ENCODE results near the gene BCAM.

The BCAM gene

DNA sequence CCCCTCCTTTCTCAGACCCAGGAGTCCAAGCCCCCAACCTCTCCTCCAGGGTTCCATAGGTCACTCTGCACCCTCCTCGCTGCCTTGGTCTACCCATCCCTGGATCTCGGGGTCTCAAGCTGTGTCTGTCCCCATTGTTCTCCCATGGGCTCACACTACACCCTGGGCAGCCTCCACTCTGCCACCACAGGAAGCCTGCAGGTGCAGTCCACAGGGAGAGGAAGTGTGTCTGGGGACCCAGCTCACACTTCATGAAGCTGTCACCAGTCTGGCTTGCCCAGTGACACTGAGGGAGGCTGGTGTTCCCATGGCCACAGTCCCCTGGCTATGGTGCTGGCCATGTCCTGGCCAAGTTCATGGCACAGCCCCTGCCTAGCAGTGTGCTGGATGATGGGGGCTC, 42.5 kb downstream of the BCAM start:
- H3K4me3 ChIP-seq (ENCODE audit: low read depth in 1 of 2, low read length in 2 of 2) = no peak overlapping the region
- no peak overlapping the region for H3K9ac ChIP-seq (ENCODE audit: low read depth, low read length)
- no peaks in the 10 kb centered on the region for H3K9me3 ChIP-seq (ENCODE audit: insufficient read depth, low read length, severe bottlenecking)
- no peak overlapping the region for H3K27ac ChIP-seq (ENCODE audit: low read length)
- H2AFZ ChIP-seq (ENCODE audit: low read depth, low read length) = no peak overlapping the region
- no peaks in the 10 kb centered on the region for H3K79me2 ChIP-seq (ENCODE audit: insufficient read depth, low read length)
- no peaks in the 10 kb centered on the region for H3K27me3 ChIP-seq (ENCODE audit: insufficient read depth, low read length, poor library complexity)
- TF ChIP-seq EZH2 (IDR thresholded peaks at IDR 0.05; ENCODE audit: borderline replicate concordance, low read depth, low read length, severe bottlenecking) = no peak
- TF ChIP-seq, protein P1, sequence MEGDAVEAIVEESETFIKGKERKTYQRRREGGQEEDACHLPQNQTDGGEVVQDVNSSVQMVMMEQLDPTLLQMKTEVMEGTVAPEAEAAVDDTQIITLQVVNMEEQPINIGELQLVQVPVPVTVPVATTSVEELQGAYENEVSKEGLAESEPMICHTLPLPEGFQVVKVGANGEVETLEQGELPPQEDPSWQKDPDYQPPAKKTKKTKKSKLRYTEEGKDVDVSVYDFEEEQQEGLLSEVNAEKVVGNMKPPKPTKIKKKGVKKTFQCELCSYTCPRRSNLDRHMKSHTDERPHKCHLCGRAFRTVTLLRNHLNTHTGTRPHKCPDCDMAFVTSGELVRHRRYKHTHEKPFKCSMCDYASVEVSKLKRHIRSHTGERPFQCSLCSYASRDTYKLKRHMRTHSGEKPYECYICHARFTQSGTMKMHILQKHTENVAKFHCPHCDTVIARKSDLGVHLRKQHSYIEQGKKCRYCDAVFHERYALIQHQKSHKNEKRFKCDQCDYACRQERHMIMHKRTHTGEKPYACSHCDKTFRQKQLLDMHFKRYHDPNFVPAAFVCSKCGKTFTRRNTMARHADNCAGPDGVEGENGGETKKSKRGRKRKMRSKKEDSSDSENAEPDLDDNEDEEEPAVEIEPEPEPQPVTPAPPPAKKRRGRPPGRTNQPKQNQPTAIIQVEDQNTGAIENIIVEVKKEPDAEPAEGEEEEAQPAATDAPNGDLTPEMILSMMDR (IDR thresholded peaks at IDR 0.05; ENCODE audit: borderline replicate concordance, extremely low read depth, low read length, poor library complexity, severe bottlenecking) = no peak
- DNase-seq = no peak
- no peaks in the 10 kb centered on the region for H3K36me3 ChIP-seq (ENCODE audit: insufficient read depth, low read length)
- H4K20me1 ChIP-seq (ENCODE audit: insufficient read depth, low read length) = no peaks in the 10 kb centered on the region
- no peak overlapping the region for H3K4me2 ChIP-seq (ENCODE audit: insufficient read depth, low read length)
- ATAC-seq (ENCODE audit: insufficient read depth, low read depth) = no peak
- H3K4me1 ChIP-seq (ENCODE audit: insufficient read depth, low read length) = peaks cover 7% of the 10 kb centered on the region

GRCh38 chr19:44855606-44856005, 46.7 kb downstream of the BCAM start:
- no peak overlapping the region for H3K27ac ChIP-seq (ENCODE audit: low read length)
- no peaks in the 10 kb centered on the region for H3K79me2 ChIP-seq (ENCODE audit: insufficient read depth, low read length)
- ATAC-seq (ENCODE audit: insufficient read depth, low read depth) (no peak), DNase-seq (no peak)
- no peak overlapping the region for H3K4me3 ChIP-seq (ENCODE audit: low read depth in 1 of 2, low read length in 2 of 2)
- H4K20me1 ChIP-seq (ENCODE audit: insufficient read depth, low read length) = no peaks in the 10 kb centered on the region
- H3K4me2 ChIP-seq (ENCODE audit: insufficient read depth, low read length) = no peak overlapping the region
- H2AFZ ChIP-seq (ENCODE audit: low read depth, low read length) = no peak overlapping the region
- TF ChIP-seq, protein P1 (IDR thresholded peaks at IDR 0.05; ENCODE audit: borderline replicate concordance, extremely low read depth, low read length, poor library complexity, severe bottlenecking) = no peak
- TF ChIP-seq EZH2 (IDR thresholded peaks at IDR 0.05; ENCODE audit: borderline replicate concordance, low read depth, low read length, severe bottlenecking) = no peak
- no peaks in the 10 kb centered on the region for H3K4me1 ChIP-seq (ENCODE audit: insufficient read depth, low read length)
- H3K27me3 ChIP-seq (ENCODE audit: insufficient read depth, low read length, poor library complexity) = no peaks in the 10 kb centered on the region
- no peak overlapping the region for H3K9ac ChIP-seq (ENCODE audit: low read depth, low read length)
- no peaks in the 10 kb centered on the region for H3K36me3 ChIP-seq (ENCODE audit: insufficient read depth, low read length)
- no peaks in the 10 kb centered on the region for H3K9me3 ChIP-seq (ENCODE audit: insufficient read depth, low read length, severe bottlenecking)

GRCh38 chr19:44856421-44857083, 47.6 kb downstream of the BCAM start:
- no peaks in the 10 kb centered on the region for H3K9me3 ChIP-seq (ENCODE audit: insufficient read depth, low read length, severe bottlenecking)
- ATAC-seq (ENCODE audit: insufficient read depth, low read depth) (no peak), DNase-seq (no peak)
- no peaks in the 10 kb centered on the region for H3K4me1 ChIP-seq (ENCODE audit: insufficient read depth, low read length)
- TF ChIP-seq, protein P1 (IDR thresholded peaks at IDR 0.05; ENCODE audit: borderline replicate concordance, extremely low read depth, low read length, poor library complexity, severe bottlenecking) = no peak
- no peak for TF ChIP-seq EZH2 (IDR thresholded peaks at IDR 0.05; ENCODE audit: borderline replicate concordance, low read depth, low read length, severe bottlenecking)
- H3K36me3 ChIP-seq (ENCODE audit: insufficient read depth, low read length) = no peaks in the 10 kb centered on the region
- H3K79me2 ChIP-seq (ENCODE audit: insufficient read depth, low read length) = no peaks in the 10 kb centered on the region
- no peaks in the 10 kb centered on the region for H4K20me1 ChIP-seq (ENCODE audit: insufficient read depth, low read length)
- H3K27ac ChIP-seq (ENCODE audit: low read length) = no peak overlapping the region
- H2AFZ ChIP-seq (ENCODE audit: low read depth, low read length) = no peak overlapping the region
- H3K4me3 ChIP-seq (ENCODE audit: low read depth in 1 of 2, low read length in 2 of 2) = no peak overlapping the region
- no peak overlapping the region for H3K9ac ChIP-seq (ENCODE audit: low read depth, low read length)
- H3K27me3 ChIP-seq (ENCODE audit: insufficient read depth, low read length, poor library complexity) = no peaks in the 10 kb centered on the region
- no peak overlapping the region for H3K4me2 ChIP-seq (ENCODE audit: insufficient read depth, low read length)
